Measurements from ENCODE around the gene LAGE3. TPM values are rescaled to one million over a fixed set of nuclear protein-coding genes. Genes with fewer than 3 reads are reported as not detected.

The LAGE3 gene, protein sequence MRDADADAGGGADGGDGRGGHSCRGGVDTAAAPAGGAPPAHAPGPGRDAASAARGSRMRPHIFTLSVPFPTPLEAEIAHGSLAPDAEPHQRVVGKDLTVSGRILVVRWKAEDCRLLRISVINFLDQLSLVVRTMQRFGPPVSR
- total RNA-seq (10 to 100 TPM; 72.5 to 74.6 TPM), polyA plus RNA-seq (51.2 TPM)

DNA sequence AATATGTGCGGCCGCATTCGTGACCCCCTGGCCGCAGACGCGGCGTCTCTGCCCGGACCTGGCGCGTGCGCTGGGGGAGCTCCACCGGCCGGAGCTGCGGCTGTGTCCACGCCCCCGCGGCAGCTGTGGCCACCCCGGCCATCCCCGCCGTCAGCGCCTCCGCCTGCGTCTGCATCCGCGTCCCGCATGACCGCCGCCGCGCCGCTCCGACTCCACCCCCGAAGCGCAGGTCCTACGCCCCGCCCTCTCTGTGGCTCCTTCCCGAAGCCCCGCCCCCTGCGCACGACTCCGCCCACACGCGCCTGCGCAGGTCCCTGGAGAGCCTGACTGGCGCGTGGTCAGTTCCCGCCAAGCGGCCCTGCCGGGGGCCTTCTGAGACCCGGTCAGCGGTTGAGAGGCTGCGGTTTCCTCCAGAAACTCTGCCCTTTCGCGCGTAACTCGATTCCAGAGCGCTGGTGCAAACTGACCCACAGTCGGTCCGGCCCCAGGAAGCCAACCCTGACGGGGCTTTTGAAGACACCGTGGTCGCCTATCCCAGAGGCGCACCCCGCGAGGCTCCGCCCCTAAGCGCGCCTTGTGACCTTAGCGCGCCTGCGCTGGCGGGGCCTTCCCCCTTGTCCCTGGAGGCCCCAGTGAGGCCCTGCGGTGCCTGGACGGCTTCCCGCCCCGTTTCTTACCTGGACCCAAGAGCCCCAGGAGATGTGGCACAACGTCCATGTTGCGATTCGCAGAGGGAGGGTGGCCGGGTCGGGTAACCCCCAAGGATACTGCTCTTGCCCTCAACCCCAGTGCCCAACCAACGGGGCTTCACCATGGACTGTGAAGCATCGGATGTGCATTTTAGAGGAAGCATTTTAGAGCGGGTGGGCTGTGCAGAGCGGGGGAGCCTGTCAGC, at the start of gene LAGE3:
Gene LAGE3, minus strand, starts transcription at position 554 of the 895 bp plus-strand sequence. Its CDS starts 366 bp downstream, at position 188.
- Histone ChIP-seq H3K4me1 (ENCODE audit: insufficient read depth, low read length) (peaks cover 13% of the 10 kb centered on the region), H3K27me3 (ENCODE audit: insufficient read depth, low read length, poor library complexity, severe bottlenecking) (no peaks in the 10 kb centered on the region), H3K36me3 (ENCODE audit: insufficient read depth, low read length) (no peaks in the 10 kb centered on the region), H3K4me3 (ENCODE audit: low read length) (peak within 1 kb of the TSS; percentile 61), H3K27ac (ENCODE audit: low read depth, low read length) (peak within 1 kb of the TSS; percentile 73), H3K9me3 (ENCODE audit: low read length) (no peaks in the 10 kb centered on the region)
- Mint-ChIP-seq H3K4me1 (peaks cover 6 to 18% (median 14%) of the 10 kb centered on the region in 3 donors), H3K27me3 (peaks cover 0 to 18% of the 10 kb centered on the region in 2 donors), H3K27ac (peak within 1 kb of the TSS; percentile 74 to 95 (median 94)), H3K9me3 (no peaks in the 10 kb centered on the region), H3K4me3 (peak within 1 kb of the TSS; percentile 81 to 93 (median 86)), H3K36me3 (peaks cover 0 to 4% (median 0%) of the 10 kb centered on the region in 3 donors)
- POLR2A ChIA-PET: interaction anchor here (1.0 to 1.4 kb wide), 3 partner anchors 10 to 80 kb away, joined by 3 to 7 read pairs (median 7); partner anchors contain the start of gene SLC10A3
- CTCF ChIA-PET: no interaction called here
- DNase-seq: peak; percentile 91 to 95 (median 93)

DNA sequence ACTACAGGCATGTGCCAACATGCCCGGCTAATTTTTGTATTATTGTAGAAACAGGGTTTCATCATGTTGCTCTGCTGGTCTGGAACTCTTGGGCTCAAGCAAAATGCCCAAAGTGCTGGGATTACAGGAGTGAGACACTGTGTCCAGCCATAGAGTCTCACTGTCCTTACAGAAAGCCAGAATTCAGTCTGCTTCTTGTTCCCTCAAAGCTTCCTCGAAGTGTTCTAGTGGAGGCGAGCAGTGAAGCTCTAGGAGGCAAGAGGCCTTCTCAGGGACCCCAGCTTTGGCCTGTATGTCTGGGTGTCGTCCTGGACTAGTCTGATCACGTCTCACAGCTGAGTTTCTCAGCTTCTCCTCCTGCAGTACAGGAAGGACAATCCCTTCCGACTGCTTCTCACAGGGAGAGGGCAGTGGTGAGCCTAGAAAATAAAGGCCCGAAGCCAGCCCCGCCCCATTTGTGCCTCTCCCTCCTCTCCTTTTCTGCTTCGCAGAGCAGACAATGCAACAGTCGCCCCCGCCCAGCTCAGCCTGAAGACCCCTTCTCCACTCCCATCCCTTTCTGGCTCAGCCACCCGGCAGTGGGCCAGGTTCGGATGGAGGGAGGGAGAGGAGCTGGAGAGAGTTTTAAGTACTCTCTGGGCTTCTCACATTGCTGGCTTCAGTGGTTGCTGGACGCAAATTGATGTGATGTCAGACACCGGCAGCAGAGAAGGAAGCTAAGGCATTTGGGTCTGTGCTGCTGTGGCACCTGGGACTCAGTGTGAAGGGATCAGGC, 48.0 kb upstream of the LAGE3 start:
- Histone ChIP-seq H3K4me3 (ENCODE audit: low read length) (no peak overlapping the region), H3K27ac (ENCODE audit: low read depth, low read length) (peak overlapping the region; percentile 57), H3K27me3 (ENCODE audit: insufficient read depth, low read length, poor library complexity, severe bottlenecking) (no peaks in the 10 kb centered on the region), H3K36me3 (ENCODE audit: insufficient read depth, low read length) (no peaks in the 10 kb centered on the region), H3K9me3 (ENCODE audit: low read length) (no peaks in the 10 kb centered on the region), H3K4me1 (ENCODE audit: insufficient read depth, low read length) (peaks cover 24% of the 10 kb centered on the region)
- ChIA-PET CTCF (interaction anchor here (0.8 to 1.5 kb wide), 9 partner anchors 9 to 434 kb away, joined by 3 to 9 read pairs (median 4); partner anchors contain the start of genes FLNA and SLC10A3), POLR2A (interaction anchor here (1.3 kb wide), 1 partner anchor 115 kb away, joined by 4 read pairs; no protein-coding TSS in a partner anchor)
- H3K27me3 Mint-ChIP-seq: peaks cover 0 to 3% of the 10 kb centered on the region in 2 donors
- H3K9me3 Mint-ChIP-seq: no peaks in the 10 kb centered on the region
- H3K4me3 Mint-ChIP-seq: peak overlapping the region in 2 of 7 donors; percentile 26 to 45
- peak in 3 of 5 donors; percentile 14 to 67 (median 37) for DNase-seq
- peak overlapping the region in 6 of 8 donors; percentile 12 to 85 (median 56) for H3K27ac Mint-ChIP-seq
- H3K4me1 Mint-ChIP-seq: peaks cover 13 to 21% (median 20%) of the 10 kb centered on the region in 3 donors
- peaks cover 0 to 6% (median 0%) of the 10 kb centered on the region in 3 donors for H3K36me3 Mint-ChIP-seq

DNA sequence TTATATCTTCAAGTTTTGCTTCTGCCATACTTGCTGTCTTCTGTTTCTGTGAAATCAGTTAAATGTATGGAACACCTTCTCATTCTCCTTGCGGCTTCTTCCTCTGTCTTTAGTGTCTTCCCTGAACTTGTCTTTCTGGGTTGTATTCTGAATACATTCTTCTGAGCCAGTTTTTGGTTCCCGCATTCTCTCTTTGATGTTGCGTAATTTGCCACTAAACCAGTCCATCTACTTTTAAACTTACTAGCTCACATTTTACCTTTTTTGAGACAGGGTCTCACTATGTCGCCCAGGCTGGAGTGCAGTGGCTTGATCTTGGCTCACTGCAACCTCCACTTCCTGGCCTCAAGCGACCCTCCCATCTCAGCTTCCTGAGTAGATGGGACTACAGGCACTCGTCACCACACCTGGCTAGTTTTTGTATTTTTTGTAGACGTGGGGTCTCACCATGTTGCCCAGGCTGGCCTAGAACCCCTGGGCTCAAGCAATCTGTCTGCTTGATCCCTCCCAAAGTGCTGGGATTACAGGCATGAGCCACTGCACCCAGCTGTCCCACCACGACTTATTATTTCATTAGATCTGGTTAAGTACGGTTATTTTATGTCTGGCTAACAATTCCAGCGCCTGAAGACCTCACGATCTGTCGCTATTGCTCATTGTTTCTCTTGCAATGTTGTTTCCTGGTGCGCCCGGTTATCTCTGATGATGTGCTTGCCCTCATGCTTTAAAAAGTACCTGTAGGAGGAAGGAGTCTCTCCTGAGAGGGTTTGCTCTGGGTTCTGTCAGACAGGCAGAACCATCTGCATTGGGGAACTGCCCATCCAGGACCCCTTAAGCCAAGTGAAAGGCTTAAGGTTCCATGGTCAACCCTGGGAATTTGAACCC, 46.8 kb upstream of the LAGE3 start:
- POLR2A ChIA-PET: interaction anchor here (0.5 to 0.9 kb wide), 2 partner anchors 9 to 130 kb away, joined by 3 read pairs; no protein-coding TSS in a partner anchor

DNA sequence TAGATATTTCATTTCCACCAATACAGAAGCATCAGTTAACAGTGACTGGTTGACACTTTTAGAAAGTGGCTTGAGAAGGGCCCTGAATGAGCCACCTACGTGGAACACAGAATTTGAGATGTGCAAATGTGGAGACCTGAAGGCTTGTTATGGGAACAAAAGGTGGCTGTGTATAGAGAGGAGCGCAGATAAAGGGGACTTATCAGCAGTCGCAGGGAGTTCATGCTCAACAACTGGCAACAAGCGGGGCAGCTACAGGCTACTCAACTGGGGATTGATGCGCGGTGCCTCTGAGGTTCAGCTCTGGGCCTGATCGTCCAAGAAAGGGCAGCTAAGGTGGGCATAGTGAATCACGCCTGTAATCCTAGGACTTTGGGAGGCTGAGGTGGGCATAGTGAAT, 40.3 kb upstream of the LAGE3 start:
- CTCF ChIA-PET: no interaction called here
- H3K27me3 ChIP-seq (ENCODE audit: insufficient read depth, low read length, poor library complexity, severe bottlenecking): no peaks in the 10 kb centered on the region
- H3K4me1 ChIP-seq (ENCODE audit: insufficient read depth, low read length): peaks cover 14% of the 10 kb centered on the region
- H3K4me1 Mint-ChIP-seq: peaks cover 6 to 12% (median 10%) of the 10 kb centered on the region in 3 donors
- H3K4me3 ChIP-seq (ENCODE audit: low read length): no peak overlapping the region
- no peaks in the 10 kb centered on the region for H3K9me3 Mint-ChIP-seq
- peaks cover 0 to 3% of the 10 kb centered on the region in 2 donors for H3K27me3 Mint-ChIP-seq
- DNase-seq: no peak
- POLR2A ChIA-PET: no interaction called here
- no peaks in the 10 kb centered on the region for H3K36me3 Mint-ChIP-seq
- H3K36me3 ChIP-seq (ENCODE audit: insufficient read depth, low read length): no peaks in the 10 kb centered on the region
- no peak overlapping the region for H3K4me3 Mint-ChIP-seq
- H3K27ac ChIP-seq (ENCODE audit: low read depth, low read length): no peak overlapping the region
- H3K27ac Mint-ChIP-seq: no peak overlapping the region
- no peaks in the 10 kb centered on the region for H3K9me3 ChIP-seq (ENCODE audit: low read length)

More for the DNA sequence above, 46.8 kb upstream of the LAGE3 start:
- no peak for DNase-seq
- H3K4me1 Mint-ChIP-seq: peaks cover 13 to 21% (median 20%) of the 10 kb centered on the region in 3 donors
- no peak overlapping the region for H3K4me3 ChIP-seq (ENCODE audit: low read length)
- H3K9me3 Mint-ChIP-seq: no peaks in the 10 kb centered on the region
- H3K27me3 ChIP-seq (ENCODE audit: insufficient read depth, low read length, poor library complexity, severe bottlenecking): no peaks in the 10 kb centered on the region
- CTCF ChIA-PET: no interaction called here
- H3K27ac ChIP-seq (ENCODE audit: low read depth, low read length): no peak overlapping the region
- peaks cover 0 to under 1% (median 0%) of the 10 kb centered on the region in 3 donors for H3K36me3 Mint-ChIP-seq
- peak overlapping the region in 1 of 7 donors; percentile 20 for H3K4me3 Mint-ChIP-seq
- peak overlapping the region in 3 of 8 donors; percentile 4 to 80 (median 17) for H3K27ac Mint-ChIP-seq
- H3K27me3 Mint-ChIP-seq: peaks cover 0 to 3% of the 10 kb centered on the region in 2 donors
- no peaks in the 10 kb centered on the region for H3K9me3 ChIP-seq (ENCODE audit: low read length)
- peaks cover 24% of the 10 kb centered on the region for H3K4me1 ChIP-seq (ENCODE audit: insufficient read depth, low read length)
- no peaks in the 10 kb centered on the region for H3K36me3 ChIP-seq (ENCODE audit: insufficient read depth, low read length)

DNA sequence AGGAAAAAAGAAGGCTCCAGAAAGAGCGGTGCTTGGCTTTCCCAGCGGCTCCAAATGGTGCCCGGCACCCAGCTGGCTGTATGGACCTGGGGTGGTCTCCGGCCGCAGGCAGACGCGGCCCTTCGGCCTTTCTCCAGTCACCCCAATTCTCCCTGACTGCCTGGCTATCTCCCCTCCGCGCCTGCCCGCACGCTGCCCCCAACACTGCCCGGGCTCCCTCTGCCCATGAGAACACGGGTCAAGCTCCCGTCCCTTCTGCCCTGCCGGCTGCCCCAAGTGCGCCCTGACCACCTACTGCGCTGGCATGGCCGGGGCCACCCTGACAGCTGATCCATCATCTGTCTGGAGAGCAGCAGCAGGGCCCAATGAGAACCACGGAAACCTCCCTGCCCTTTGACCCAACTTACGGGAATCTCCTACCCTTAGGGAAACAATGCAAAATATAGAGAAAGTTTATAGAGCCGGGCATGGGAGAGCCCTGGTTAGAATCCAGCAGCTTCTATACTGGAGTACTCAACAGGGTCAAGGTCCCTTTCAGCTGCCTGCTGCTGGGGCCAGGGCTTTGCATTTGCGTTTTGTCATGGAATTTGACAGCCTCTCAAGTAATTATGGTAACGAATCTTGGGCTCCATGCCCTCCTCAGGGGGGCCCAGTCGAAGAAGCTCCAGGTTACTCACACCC, 38.2 kb upstream of the LAGE3 start:
- no peak for DNase-seq
- H3K27me3 ChIP-seq (ENCODE audit: insufficient read depth, low read length, poor library complexity, severe bottlenecking): no peaks in the 10 kb centered on the region
- peaks cover 0 to 3% (median 0%) of the 10 kb centered on the region in 3 donors for H3K36me3 Mint-ChIP-seq
- H3K27ac ChIP-seq (ENCODE audit: low read depth, low read length): peak overlapping the region; percentile 54
- H3K4me3 ChIP-seq (ENCODE audit: low read length): no peak overlapping the region
- no peaks in the 10 kb centered on the region for H3K9me3 Mint-ChIP-seq
- H3K36me3 ChIP-seq (ENCODE audit: insufficient read depth, low read length): no peaks in the 10 kb centered on the region
- peaks cover 0 to 3% of the 10 kb centered on the region in 2 donors for H3K27me3 Mint-ChIP-seq
- H3K4me1 Mint-ChIP-seq: peaks cover 11 to 23% (median 14%) of the 10 kb centered on the region in 3 donors
- POLR2A ChIA-PET: interaction anchor here (0.6 to 2.6 kb wide), 4 partner anchors 9 to 138 kb away, joined by 3 to 16 read pairs (median 6); partner anchors contain the start of gene SLC10A3
- H3K27ac Mint-ChIP-seq: peak overlapping the region in 4 of 8 donors; percentile 68 to 94 (median 90)
- H3K9me3 ChIP-seq (ENCODE audit: low read length): no peaks in the 10 kb centered on the region
- H3K4me3 Mint-ChIP-seq: peak overlapping the region in 1 of 7 donors; percentile 54
- peaks cover 17% of the 10 kb centered on the region for H3K4me1 ChIP-seq (ENCODE audit: insufficient read depth, low read length)
- CTCF ChIA-PET: interaction anchor here (0.7 to 1.3 kb wide), 5 partner anchors 10 to 118 kb away, joined by 3 to 5 read pairs (median 3); partner anchors contain the start of gene SLC10A3

DNA sequence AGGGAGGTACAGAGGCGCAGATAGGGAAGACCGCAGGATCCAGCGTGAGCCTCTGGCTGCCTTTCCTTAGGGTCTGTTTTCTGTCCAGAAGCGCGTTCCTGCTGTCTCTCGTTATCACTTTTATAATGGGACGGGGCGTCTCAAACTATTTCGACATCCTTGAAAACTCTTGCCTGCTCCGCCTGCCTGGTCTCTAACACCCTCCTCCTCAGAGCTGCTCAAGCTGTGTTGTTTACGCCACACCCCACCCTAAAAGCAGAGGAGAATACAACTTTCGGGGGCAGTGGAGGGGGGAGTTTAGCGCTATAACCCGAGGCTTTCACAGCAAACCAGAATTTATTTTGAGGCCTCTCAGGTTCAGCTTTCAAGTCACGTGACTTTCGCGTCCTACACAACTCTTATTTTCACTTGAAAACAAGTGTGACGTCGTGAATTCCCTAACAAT, 37.6 kb upstream of the LAGE3 start:
- peak in 1 of 5 donors; percentile 35 for DNase-seq
- CTCF ChIA-PET: interaction anchor here (0.7 to 1.3 kb wide), 5 partner anchors 11 to 118 kb away, joined by 3 read pairs; partner anchors contain the start of gene SLC10A3
- H3K36me3 Mint-ChIP-seq: peaks cover 0 to 3% (median 0%) of the 10 kb centered on the region in 3 donors
- peak overlapping the region; percentile 79 to 94 (median 91) for H3K27ac Mint-ChIP-seq
- no peaks in the 10 kb centered on the region for H3K9me3 Mint-ChIP-seq
- Histone ChIP-seq H3K27ac (ENCODE audit: low read depth, low read length) (peak overlapping the region; percentile 54), H3K4me3 (ENCODE audit: low read length) (peak overlapping the region; percentile 67), H3K36me3 (ENCODE audit: insufficient read depth, low read length) (no peaks in the 10 kb centered on the region), H3K4me1 (ENCODE audit: insufficient read depth, low read length) (peaks cover 19% of the 10 kb centered on the region), H3K9me3 (ENCODE audit: low read length) (no peaks in the 10 kb centered on the region), H3K27me3 (ENCODE audit: insufficient read depth, low read length, poor library complexity, severe bottlenecking) (no peaks in the 10 kb centered on the region)
- peak overlapping the region; percentile 80 to 91 (median 86) for H3K4me3 Mint-ChIP-seq
- H3K27me3 Mint-ChIP-seq: peaks cover 0 to 3% of the 10 kb centered on the region in 2 donors
- POLR2A ChIA-PET: interaction anchor here (0.6 to 2.6 kb wide), 7 partner anchors 9 to 588 kb away, joined by 3 to 16 read pairs (median 3); partner anchors contain the start of gene SLC10A3
- peaks cover 15 to 26% (median 17%) of the 10 kb centered on the region in 3 donors for H3K4me1 Mint-ChIP-seq

Measured in CD8-positive, alpha-beta memory T cell (primary cell).